Stimulated activated CD8-positive, alpha-beta memory T cell treated with anti-CD3 and anti-CD28 coated beads, Interleukin-4, amount 100 ng/mL, for 4 hours (primary cell): ENCODE results near the gene SFXN5.
A peak's percentile ranks its signal among the peaks of the same experiment; 100 is the strongest.
"Not testable (repeated sequence)": the region's sequence is repeated elsewhere in the genome, so short reads cannot be mapped to it uniquely, and the experiment has no call there.

Source experiments
- DNase-seq, 2 donors: peaks; one replicate each; pipeline ENCODE4 v3.0.0-alpha.2; 2020; ENCODE audit warnings: low read depth in 2 of 2, low spot score in 1 of 2

Gene SFXN5

DNA sequence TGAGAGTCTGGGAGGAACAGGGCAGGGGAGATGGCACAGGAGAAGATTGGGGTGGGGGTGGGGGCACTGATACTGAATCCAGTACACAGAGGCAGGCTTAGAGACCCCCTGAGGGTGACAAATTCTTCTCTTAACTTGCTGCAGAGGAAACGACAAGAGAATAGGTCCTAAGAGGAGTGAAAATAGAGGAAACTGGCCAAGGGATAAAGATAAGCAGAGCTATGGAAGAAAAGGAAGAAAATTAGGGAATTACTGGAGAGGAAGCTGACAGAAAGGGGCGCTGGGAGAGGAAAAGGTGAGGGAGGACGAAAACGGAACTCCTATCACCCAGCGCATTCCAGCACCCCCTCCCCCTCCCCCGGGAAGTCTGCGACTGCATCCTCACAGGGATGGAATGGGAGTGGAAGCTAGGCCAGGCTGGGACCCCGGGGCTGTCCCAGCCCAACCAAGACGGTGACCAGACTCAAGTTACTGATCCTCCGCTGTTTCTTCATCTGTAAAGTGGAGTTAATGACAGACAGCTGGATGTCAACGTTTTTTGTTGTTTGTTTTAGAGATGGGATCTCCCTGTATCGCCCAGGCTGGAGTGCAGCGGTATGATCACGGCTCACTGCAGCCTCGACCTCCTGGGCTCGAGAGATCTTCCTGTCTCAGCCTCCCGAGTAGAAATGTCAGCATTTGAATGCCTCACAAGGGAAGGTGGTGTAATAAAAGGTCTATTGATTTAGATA, 156.8 kb downstream of the SFXN5 start:
- no peak for DNase-seq

DNA sequence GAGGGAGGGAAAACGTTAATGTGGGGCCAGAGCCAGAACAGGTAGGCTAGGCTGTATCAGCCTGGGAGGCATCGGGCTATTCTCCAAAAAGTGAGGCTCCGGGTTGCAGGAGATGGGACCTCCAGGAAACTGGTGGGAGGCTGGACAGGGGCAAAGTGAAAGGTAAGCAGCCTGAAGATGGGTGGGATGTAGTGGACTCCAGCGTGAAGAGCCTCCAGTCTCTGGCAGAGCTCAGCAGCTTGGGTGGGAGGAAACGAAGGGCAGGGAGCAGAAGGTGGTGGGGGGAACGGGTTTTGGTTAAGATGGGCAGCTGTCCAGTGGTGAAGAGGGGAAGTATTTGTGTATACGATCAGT, 157.3 kb downstream of the SFXN5 start:
- DNase-seq, result no peak

- DNase-seq, result no peak
Observed at GRCh38 chr2:72913486-72914205, 157.9 kb downstream of the SFXN5 start.

DNA sequence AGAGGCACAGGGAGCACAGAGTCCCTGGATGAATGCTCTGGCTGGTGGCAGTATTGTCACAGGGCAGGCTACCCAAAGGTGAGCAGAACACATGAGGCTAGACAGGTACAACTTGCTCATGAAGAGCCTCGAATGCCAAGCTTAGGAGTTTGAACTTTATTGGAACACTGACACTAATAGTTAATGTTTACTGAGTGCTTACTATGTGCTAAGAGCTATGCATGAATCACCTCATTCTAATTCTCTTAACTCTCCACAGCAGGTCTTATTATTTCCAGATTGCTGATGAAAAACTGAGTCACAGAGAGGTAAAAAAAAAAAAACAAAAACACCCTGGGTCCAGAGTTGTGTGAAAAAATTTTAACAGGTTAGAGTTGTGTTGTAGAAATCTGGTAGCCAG, 160.3 kb downstream of the SFXN5 start:
- DNase-seq, result no peak

DNA sequence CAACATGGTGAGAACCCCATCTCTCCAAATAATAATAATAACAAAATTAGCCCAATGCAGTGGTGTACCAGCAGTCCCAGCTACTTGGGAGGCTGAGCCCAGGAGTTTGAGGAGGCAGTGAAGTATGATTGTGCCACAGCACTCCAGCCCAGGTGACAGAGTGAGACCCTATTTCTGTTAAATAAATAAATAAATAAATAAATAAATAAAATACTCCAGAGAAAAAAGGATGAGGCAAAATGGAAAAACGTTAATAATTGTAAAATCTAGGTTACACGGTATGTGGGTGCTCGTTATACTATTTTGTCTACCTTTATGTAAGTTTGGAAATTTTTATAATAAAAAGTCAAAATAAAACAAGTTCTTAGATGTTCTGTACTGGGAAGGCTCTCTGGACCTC, 162.8 kb downstream of the SFXN5 start:
- no peak for DNase-seq

- DNase-seq, result not testable (repeated sequence)
Observed at GRCh38 chr2:72907369-72907768, 164.1 kb downstream of the SFXN5 start.

DNA sequence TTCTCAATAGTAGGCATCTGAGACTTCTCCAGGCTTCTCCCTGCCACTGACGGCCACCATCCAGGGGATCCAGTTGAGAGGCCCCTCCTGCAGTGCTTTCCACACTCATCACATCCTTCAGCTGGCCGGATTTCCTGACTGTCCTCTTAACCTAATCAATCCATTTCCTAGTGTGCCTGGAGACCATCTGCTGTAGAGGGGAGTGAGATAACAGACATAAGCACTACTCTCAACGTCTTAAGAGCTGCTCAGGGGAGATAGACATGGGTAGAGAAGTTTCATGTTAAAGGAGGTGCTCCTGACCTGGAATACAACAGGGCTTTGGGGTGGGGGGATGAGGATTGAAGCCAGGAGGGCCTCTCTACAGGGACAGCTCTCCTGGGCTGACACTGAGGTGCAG, 170.1 kb downstream of the SFXN5 start:
- DNase-seq, result no peak

GRCh38 chr2:72900191-72900825, 171.2 kb downstream of the SFXN5 start:
- DNase-seq, result no peak

DNA sequence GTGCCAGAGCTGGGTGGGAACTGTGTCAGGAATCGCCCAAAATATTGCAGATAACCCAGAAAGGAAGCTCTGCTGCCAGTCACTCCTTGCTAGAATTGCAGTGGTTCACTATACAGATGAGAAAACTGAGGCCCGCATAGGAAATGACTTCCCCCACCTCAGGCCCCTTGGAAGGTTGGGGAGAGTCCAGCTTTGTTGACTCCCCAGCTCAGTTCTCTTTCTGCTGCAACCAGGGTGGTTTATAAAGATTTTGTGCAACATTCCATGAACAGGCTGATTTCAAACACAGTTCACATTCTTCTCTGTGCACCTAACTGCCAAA, 173.0 kb downstream of the SFXN5 start:
- no peak for DNase-seq

DNA sequence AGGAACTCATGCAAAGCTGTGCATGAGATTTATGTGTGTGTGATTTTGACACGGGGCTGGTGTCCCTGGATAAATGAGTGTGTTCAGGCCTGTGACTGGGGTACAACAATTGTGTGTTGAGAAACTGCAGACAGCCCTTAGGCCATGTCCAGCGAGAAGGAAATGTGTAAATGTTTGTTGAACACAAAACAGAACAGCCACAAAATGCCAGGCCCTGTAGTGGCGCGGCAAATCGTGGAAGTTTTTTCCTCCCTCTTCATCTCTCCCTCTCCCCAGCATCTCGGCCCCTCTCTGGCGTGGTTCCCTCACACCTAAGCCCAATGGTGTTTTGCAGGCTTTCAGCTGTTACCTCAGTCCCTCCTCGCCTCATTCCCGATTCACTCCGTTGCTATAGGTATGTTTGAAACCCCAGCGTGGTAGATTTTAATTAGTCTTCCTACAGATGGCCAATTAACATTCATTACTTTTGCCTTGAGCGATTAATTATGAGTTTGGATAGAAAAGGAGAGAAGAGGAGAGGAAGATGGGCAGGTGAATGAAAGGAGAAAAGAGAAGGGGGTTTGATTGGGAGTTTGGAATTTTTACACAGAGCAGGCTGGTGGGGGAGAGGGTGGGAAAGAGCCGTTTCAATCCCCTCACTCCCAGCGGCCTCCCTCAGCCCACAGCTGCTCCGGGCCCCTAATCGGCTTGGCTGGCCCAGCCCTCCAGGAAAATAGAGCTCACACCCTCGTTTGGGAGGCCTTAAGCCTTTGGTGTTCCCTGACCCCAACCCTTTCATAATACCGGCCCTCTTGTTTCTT, 173.5 kb downstream of the SFXN5 start:
- DNase-seq, result no peak

DNA sequence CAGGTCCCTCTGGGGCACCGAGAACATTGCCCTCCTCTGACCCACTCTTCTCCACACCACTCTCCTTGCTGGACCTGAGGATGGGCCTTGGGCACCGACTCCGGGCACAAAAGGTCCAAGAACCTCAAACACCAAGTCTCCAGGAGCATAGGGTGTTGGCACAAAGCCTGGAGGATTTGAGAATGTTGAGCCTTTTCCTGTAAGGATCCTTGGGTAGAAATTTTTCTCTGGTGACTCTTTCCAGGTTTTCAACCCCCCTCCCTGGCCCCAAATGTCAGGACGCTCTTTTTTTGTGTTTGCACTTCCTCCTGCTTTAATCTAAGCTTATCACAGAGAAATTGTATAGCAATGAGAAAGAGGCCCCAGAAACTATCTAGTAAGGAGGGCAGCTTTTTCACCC, 175.1 kb downstream of the SFXN5 start:
- no peak for DNase-seq

DNA sequence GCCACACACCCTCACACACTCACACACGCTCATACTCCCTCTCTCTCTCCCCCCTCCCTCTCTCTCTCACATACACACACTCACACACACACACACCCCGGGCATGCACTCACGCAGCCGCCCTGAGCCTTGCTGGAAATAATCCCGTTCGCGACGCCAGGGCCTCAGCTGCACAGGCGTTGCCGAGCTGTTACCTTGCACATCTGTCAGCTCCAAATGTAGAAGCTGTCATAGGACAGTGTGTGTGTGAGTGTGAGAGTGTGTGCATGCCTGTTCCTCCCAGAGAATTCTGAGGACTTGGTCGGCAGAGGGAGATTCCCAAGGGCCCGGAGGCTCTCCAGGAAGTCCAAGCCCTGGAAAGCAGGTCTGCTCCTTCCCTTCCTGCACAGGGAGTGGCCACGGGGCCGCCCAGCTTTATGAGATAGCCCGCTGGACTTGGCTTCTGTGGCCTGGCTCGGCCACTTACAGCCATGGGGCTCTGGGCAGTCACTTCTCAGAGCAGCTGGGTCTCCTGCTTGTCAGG, 175.7 kb downstream of the SFXN5 start:
- no peak for DNase-seq

DNA sequence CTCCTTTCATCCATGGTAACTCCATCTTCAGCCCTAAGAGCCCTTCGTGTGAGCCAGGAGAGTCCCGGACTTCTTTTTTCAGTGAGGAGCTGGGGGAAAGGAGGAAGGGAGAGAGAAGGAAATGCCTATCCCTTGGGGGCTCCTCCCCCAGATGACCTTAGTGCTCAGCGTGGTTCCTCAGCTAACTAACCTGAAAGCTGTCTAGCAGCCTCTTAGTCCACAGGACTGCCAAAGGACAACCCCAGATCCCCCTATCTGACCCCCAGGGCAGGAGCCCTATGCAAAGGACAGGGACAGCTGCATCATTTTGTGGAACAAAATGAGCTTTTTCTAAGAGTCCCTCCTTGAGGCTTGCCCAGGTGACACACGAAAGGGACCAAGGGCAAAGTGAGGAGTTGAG, 176.4 kb downstream of the SFXN5 start:
- DNase-seq, result no peak

DNA sequence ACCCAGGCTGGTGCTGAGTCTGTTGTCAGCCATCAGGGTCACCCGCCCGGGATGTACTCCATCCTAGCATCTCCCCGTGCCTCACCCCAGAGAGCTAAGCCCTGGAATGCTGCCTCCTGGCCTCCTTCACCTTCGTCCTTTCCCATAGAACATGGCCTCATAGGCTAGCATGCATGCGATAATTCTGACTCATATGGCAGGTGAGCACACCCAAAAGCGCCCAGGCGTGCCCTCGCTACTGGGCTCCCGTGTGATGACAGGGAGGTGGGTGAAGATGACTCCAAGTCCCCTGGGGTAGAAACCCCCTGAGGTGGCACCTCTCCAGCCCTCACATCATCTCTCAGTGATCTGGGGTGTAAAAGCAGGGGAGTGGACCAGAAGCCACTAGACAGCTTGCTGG, 177.0 kb downstream of the SFXN5 start:
- DNase-seq, result no peak

DNA sequence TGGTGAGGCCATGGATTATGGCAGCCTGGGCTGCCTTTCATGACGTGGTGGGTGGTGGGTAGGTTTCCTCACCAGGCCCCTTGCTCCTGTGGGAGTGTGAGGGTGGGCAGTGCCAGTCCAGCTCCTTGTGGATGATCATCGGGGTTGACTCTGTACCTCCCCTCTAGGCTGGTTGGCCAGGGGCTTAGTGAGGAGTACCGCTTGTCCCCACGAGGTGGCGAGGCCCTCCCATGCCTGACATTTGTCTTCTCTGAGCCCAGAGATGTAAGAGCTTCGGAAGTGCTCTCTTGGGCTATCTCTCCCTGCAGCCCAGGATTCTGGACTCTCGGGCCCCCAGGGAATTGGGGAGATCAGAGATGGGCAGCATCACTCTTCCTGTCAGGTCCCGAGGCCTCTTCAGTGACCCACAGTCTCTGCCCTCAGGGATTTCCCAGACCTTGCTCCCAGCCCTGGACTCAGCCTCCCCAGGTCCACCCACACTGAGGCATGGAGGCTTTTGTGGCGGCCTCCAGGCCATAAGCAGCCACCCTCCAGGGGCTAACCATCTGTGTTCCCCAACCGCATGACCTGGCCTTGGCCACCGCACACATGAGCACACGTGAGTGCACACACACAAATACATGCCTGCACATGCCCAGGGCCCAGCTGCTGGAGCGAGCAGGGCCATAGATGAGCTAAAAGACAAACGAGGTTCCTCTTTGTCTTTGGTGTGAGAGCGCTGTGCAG, 177.8 kb downstream of the SFXN5 start:
- no peak for DNase-seq

DNA sequence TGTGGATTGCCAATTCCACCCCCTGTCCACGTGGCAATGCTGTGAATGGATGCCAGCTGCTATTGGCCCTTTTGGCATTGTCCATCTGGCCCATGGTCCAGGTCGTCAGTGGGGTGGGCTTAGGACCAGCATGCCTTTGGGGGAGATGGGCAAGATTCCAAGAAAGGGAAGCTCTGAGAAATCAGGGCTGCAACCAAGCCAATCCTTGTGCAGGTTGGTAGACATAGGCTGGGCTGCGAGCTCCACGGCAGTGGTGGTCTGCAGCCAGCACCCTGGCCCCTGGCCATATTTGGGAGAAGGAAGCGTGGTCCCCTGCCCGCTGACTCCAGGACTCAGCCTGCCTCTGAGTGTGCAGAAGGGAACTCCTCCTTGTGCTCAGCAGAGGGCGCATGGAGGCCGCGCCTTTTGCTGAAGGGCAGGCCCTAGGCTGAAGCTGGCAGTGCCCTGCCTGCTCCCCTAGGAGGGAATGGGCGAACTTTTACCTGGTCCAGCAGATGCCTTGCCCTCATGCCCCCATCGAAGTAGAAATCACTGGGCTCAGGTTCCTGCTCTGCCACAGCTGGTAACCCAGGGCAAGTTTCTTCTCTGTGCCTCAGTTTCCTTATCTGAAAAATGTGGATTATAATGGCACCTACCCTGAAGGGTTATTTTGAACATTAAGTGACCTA, 178.9 kb downstream of the SFXN5 start:
- peak in 1 of 2 donors; percentile 16 for DNase-seq
